ENCODE data around the gene WDR41.
"Not testable (repeated sequence)": the region's sequence is repeated elsewhere in the genome, so short reads cannot be mapped to it uniquely, and the experiment has no call there.

The WDR41 gene, protein sequence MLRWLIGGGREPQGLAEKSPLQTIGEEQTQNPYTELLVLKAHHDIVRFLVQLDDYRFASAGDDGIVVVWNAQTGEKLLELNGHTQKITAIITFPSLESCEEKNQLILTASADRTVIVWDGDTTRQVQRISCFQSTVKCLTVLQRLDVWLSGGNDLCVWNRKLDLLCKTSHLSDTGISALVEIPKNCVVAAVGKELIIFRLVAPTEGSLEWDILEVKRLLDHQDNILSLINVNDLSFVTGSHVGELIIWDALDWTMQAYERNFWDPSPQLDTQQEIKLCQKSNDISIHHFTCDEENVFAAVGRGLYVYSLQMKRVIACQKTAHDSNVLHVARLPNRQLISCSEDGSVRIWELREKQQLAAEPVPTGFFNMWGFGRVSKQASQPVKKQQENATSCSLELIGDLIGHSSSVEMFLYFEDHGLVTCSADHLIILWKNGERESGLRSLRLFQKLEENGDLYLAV

GRCh38 chr5:77491783-77492652 is at the start of gene WDR41:
WDR41 (minus strand) TSS chr5:77492316; CDS start chr5:77492220, 96 bp downstream.
- DNase-seq (ENCODE audit: low read depth) = peak; percentile 97

GRCh38 chr5:77531297-77531696 is 39.2 kb upstream of the WDR41 start:
- no peak for DNase-seq (ENCODE audit: low read depth)

DNA sequence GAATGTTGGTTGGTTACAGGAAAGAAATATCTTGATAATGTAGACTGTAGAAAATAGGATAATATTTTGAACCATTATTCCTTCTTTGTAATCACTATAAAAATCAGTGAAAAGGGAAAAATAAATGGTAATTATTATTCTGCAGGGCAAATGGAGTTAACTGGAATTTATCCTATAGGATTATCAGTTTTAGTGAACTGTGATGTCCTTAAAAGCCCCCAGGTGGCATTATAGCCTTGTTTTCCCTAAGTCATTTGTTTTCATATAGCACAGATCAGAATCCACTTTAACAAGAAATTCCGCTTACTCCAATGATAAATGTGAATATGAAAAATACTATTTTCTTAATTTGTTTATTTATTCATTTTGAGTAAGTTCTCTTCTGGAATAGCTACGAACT is 26.2 kb upstream of the WDR41 start:
- DNase-seq (ENCODE audit: low read depth) = no peak

GRCh38 chr5:77514457-77514856 is 22.3 kb upstream of the WDR41 start:
- DNase-seq (ENCODE audit: low read depth) = no peak

GRCh38 chr5:77513321-77513720 is 21.2 kb upstream of the WDR41 start:
- DNase-seq (ENCODE audit: low read depth) = no peak

DNA sequence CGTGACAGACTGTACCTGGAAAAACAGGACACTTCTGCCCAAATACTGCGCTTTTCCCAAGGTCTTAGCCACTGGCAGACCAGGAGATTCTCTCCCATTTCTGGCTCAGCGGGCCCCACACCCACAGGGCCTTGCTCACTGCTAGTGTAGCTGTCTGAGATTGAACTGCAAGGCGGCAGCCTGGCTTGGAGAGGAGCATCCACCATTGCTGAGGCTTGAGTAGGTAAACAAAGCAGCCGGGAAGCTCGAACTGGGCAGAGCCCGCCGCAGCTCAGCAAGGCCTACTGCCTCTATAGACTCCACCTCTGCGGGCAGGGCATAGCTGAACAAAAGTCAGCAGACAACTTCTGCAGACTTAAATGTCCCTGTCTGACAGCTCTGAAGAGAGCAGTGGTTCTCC is 9.0 kb upstream of the WDR41 start:
- DNase-seq (ENCODE audit: low read depth) = not testable (repeated sequence)

DNA sequence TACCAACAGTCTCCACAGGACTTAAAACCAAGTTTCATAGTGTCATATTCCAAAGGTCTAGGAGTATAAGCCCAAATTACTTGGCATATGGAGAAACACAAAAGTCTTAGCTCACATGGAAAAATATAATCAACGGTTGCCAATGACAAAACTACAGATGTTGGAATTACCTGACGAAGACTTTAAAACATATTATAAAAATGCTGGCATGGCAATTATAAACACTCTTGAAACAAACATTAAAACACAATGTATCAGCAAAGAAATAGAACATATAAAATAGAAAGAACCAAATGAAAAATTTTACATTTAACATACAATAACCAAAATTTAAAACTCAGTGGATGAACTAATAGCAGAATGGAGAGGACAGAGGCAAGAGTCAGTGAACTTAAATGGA is 7.9 kb upstream of the WDR41 start:
- no peak for DNase-seq (ENCODE audit: low read depth)

GRCh38 chr5:77499441-77499840 is 7.3 kb upstream of the WDR41 start:
- no peak for DNase-seq (ENCODE audit: low read depth)

DNA sequence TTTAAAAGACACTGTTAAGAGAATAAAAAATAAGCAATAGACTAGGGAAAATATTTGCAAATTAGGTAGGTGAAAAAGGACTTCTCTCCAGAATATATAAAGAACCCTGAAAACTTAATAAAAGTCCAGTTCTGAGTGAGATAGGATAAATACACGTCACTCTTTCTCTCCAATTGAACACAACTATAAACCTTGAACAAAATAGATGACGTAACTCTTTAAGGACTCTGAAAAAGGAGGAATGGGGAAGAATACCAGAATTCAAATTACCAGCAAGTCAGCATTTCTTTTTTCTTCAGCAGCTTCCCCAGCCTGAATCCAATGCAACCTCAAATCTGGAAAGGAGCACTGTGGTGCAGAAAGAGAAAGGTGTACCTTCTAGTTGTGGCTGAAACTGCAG is 6.8 kb upstream of the WDR41 start:
- no peak for DNase-seq (ENCODE audit: low read depth)

DNA sequence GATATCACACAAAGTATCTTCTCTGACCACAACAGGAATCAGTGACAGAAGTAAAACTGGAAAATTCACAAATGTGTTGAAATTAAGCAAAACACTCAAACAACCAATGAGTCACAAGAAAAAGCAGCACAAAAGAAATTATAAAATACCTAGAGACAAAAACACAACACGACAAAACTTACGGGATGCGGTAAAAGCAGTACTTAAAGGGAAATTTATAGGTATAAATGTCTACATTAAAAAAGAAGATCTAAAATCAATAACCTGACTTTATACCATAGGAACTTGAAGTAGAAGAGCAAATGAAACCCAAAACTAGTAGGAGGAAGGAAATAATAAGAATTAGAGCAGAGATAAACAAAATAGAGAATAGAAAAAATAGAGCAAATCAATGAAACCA is 2.8 kb upstream of the WDR41 start:
- DNase-seq (ENCODE audit: low read depth) = no peak

DNA sequence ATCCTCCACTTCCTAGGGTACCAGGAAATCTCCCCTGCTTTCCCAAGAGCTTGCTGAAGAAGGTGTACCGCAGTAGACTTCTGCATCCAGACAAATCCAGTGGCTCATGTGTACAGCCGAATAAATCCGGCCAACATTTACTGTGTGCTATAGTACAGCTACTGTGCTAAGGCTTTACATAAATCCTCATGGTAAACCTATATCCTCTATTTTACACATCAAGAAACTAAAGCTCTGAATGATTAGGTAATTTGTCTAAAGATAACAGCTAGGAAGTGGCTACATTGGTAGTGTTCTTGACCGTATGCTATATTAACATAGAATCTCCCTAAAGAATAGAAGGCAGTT is 511 bp upstream of the WDR41 start:
- no peak for DNase-seq (ENCODE audit: low read depth)

GRCh38 chr5:77490741-77491344 is 1.3 kb downstream of the WDR41 start:
- DNase-seq (ENCODE audit: low read depth) = peak; percentile 8

GRCh38 chr5:77486344-77486962 is 5.7 kb downstream of the WDR41 start:
- no peak for DNase-seq (ENCODE audit: low read depth)

DNA sequence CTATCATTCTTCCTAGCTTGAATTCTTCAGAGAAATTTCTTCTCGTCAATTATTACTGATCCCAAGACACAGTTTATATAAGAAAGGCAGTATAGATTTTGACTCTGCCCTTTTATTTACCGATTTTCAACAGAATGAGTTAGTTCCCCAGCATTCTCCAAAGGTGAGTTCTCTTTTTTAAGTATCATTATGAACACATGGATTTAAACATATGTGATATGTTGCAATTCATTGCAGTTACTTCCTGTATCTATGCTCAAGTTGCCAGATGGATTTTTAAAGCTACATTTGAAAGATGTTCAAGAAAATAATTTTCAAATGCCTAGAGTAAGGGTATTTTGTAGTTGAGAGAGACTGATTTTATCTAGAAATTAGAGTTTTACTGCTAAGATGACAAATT is 8.4 kb downstream of the WDR41 start:
- DNase-seq (ENCODE audit: low read depth) = no peak

DNA sequence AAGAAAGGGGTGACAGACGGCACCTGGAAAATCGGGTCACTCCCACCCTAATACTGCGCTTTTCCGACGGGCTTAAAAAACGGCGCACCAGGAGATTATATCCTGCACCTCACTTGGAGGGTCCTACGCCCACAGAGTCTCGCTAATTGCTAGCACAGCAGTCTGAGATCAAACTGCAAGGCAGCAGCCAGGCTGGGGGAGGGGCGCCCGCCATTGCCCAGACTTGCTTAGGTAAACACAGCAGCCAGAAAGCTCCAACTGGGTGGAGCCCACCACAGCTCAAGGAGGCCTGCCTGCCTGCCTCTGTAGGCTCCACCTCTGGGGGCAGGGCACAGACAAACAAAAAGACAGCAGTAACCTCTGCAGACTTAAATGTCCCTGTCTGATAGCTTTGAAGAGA is 17.1 kb downstream of the WDR41 start:
- not testable (repeated sequence) for DNase-seq (ENCODE audit: low read depth)

- DNase-seq (ENCODE audit: low read depth) = not testable (repeated sequence)
These were observed 23.2 kb downstream of the WDR41 start for GRCh38 chr5:77468875-77469274.

DNA sequence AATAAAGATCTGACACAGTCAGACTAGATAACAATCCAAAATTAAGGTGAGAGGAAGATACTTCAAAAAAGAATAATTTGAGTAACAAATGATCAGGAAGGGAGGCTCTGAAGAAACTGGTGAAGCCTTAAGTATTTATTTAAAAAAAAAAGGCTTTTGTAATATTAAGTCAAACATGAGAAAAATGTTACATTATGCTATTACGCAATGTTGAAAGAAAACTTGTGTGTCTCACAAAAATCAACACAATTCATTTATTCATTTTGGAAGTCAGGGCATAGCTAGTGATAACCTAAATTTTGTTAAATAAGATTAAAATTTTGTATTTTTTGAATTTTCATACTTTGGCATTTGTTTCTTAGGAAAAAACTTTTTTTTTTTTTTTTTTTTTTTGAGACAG is 28.2 kb downstream of the WDR41 start:
- peak; percentile 40 for DNase-seq (ENCODE audit: low read depth)

DNA sequence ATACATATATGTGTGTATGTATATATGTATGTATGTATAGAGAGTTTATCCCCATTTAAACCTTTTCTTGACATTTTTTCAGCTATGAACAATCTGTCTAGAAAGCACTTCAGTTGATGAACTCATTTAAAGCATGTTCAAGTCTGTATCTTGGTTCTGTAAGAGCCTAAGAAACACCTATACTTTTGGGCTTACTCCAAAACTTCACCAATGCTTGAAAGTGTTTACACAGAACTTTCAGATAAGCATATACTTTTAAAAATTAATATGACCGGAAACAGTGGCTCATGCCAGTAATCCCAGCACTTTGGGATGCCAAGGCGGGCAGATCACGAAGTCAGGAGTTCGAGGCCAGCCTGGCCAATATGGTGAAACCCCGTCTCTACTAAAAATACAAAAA is 30.8 kb downstream of the WDR41 start:
- DNase-seq (ENCODE audit: low read depth) = no peak

DNA sequence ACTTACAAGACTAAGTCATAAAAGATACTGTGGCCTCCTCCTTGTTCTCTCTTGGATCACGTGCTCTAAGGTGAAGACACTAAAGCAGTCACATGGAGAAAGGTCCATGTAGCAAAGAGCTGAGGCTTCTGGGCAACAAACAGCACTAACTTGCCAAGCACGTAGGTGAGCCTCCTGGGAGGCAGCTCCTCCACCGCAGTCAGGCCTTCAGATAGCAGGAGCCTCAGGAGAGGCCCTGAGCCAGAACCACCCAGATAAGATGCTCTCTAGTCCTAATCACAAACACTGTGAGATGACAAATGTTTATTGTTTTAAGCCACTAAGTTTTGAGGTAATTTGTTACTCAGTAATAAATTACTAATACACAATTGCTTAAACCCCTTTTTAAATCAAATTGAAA is 38.0 kb downstream of the WDR41 start:
- no peak for DNase-seq (ENCODE audit: low read depth)

- DNase-seq (ENCODE audit: low read depth) = no peak
These were observed 39.8 kb downstream of the WDR41 start for GRCh38 chr5:77452351-77452750.

- no peak for DNase-seq (ENCODE audit: low read depth)
These were observed 42.1 kb downstream of the WDR41 start for GRCh38 chr5:77449981-77450380.

DNA sequence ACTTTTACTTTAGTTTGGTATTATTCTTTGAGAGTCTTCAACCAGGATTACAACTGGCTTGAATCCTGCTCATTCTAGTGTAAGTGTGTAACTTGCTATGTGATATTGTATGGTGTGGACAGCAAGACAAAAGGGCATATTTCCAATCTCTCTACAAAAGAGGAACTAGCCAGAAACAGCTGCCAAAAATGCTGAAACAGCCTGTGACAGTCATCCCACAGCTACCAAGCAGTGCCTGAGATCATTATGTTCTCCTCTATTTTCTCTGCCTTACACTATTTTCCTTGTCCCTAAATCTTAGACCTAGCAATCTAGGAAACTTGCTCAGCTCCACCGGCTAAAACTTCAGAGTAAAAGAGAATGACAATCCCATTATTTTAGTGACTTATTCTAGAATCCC is 42.8 kb downstream of the WDR41 start:
- DNase-seq (ENCODE audit: low read depth) = no peak
